ENCODE data around the gene TPM1.
"Not testable (repeated sequence)": the region's sequence is repeated elsewhere in the genome, so short reads cannot be mapped to it uniquely, and the experiment has no call there.

The TPM1 gene

DNA sequence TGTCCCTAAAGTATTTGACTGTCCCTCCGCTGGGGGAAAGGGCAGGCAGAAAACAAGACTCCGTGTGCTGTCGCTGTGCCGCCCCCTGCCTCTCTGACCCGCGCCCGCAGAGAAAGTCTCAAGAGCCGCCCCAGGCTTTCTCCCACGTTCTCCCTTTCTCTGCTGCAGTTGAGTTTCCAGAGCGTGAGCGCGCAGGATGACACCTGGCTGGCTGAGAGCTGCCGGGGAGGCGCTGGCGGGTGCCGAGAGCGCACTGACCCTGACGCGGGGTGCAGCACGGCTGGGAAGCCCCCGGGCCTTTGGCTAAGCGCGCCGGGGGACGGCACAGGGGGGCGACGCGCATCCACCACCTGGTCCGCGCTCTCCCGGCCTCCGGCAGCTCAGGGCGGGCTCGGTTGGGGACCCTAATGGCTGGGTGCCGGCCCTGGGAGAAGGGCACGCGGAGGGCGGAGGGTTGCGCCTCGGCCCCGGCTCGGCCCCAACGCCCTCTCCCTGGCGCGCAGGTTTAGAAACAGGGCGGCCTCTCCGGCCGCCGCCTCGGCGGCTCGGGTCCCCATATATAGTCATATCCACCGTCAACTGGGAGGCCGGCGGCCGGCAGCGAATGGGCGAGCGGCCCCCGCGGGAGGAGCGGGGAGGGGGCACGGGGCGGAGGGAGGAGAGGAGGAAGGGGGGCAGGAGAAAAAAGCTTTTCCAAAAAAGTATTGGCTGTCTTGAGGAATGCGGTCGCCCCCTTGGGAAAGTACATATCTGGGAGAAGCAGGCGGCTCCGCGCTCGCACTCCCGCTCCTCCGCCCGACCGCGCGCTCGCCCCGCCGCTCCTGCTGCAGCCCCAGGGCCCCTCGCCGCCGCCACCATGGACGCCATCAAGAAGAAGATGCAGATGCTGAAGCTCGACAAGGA, at the start of gene TPM1:
Gene TPM1 (plus strand): TSS at position 774 of the 903 bp plus-strand sequence. CDS start 83 bp downstream, at position 857.
- peak; percentile 93 for DNase-seq (ENCODE audit: low spot score)

GRCh38 chr15:62993066-62993465, 49.5 kb upstream of the TPM1 start:
- no peak for DNase-seq (ENCODE audit: low spot score)

GRCh38 chr15:62993632-62994031, 48.9 kb upstream of the TPM1 start:
- not testable (repeated sequence) for DNase-seq (ENCODE audit: low spot score)

DNA sequence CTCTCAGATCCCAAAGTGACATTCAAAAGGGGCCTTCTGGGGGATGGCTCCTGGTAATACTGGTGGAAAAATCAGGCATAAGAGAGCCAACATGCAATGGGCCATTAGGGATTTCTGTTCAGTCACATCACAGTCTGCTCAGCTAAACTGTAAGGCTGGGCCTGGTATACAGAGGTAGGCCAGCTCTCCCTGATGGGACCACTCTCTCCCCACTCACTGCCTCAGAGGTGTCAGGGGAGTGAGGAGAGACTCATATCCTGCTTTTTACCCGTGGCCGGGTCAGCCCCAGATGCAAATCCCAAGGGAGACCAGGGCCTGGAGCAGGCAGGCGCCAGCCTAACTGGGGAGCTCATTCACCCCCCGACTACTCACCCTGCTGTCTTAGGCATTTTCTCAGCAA, 48.1 kb upstream of the TPM1 start:
- no peak for DNase-seq (ENCODE audit: low spot score)

DNA sequence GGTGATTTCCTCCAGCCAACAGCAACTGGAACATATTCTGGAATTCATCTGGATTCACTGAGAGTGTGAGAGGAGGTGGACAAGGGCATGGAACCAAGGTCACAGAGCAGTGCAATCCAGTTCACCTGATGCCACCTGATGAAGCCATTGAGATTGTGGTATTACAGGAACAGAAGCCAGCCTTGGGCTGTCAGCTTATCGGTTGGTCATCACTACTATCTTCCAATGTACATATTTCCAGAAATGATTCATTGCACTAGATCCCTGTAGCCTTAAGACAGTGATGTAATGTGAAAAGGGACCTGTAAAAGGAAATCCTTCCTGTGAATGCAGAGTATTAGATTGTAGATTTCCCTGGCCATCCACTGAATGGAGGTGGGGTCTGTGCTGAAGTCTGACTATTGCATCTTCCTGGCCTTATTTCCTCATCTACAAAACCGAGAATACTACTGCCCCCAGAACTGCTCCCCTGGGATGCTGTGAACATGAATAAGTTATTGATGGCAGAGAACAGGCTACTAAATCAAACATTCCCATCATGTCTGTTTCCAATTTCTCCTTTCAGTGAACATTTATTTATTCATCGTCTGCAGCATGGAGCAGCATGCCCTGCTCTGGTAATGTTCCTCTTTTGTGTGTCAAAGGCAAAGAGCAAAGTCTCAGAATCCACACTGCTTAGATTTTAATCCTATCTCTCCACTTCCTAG, 47.4 kb upstream of the TPM1 start:
- DNase-seq (ENCODE audit: low spot score) = no peak

DNA sequence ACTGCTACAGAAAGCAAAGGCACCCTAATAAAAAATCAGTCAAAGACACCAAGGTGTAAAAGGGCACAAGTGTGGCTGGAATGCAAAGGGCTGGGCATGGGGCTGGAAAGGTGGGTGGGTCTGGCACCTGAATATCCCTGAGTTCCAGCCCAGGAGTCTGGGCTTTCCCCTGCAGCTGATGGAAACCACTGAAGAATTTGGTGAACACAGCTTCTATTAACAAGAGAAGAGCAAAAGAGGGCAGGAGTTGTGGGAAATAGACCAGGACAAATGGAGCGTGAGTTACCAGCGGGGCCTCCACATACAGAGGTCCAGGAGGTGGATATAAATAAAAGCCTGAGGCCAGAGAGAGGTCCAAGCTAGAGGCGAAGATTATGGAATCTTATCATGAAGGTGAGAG, 45.1 kb upstream of the TPM1 start:
- DNase-seq (ENCODE audit: low spot score) = no peak

- DNase-seq (ENCODE audit: low spot score) = no peak
Measured at GRCh38 chr15:62998262-62998890, 44.2 kb upstream of the TPM1 start.

DNA sequence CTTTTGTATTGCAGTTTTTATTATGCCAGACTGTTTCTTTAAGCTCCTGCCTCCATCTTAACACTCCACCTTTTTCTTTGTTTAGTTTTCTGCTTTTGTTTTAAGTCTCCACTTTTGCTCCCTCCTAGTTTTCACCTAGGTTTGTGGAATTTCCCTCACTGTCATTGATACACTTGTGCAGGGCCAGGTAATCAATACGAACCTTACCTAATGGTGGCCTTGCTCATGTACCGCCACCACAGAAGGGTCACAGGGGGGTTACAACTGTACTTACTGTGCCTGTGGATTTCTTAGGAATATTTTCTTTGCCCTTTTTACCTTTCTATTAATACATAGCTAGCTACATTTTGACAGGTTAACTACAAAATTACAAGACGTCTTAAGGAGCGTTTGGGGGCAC, 43.4 kb upstream of the TPM1 start:
- DNase-seq (ENCODE audit: low spot score) = no peak

GRCh38 chr15:62999923-63000561, 42.5 kb upstream of the TPM1 start:
- no peak for DNase-seq (ENCODE audit: low spot score)

DNA sequence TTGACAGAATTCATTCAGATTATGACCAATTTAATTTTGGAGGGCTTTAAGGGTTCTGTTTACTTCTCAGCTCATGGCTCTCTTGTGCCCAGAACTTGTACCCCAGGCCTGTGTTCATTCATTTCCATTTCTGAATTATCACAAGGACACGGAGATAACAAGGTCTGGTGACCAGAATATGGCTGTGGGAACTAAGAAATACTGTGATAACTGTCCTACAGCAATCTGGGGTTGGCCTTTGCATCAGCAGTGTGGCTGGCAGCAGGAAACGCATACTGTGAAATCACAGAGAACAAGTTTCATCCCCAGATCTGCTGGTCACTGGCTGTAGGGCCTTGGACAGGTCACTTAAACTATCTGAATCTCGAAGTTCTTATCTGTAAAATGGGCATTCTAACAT, 41.8 kb upstream of the TPM1 start:
- no peak for DNase-seq (ENCODE audit: low spot score)

DNA sequence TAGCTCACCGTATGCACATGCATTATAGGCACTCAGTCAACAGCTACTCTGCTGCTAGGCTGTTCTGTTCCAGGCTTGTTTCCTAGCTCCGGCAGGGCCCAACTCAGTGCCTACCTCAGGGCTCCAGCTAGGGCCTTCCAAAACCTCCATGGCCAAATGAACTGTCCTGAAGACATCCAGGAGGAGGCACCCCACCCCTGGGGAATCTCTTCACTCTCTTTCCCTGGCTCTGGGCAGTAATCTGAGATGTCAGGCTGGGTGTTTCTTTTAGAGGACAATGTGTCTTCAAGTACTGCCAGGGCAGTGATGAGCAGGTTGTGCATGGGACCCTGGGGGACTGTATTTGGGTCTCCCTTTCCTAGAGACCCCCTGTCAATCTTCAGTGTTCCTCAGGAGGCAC, 38.3 kb upstream of the TPM1 start:
- peak; percentile 52 for DNase-seq (ENCODE audit: low spot score)

- no peak for DNase-seq (ENCODE audit: low spot score)
Measured at GRCh38 chr15:63006032-63006878, 36.3 kb upstream of the TPM1 start.

- no peak for DNase-seq (ENCODE audit: low spot score)
Measured at GRCh38 chr15:63008333-63009049, 34.1 kb upstream of the TPM1 start.

DNA sequence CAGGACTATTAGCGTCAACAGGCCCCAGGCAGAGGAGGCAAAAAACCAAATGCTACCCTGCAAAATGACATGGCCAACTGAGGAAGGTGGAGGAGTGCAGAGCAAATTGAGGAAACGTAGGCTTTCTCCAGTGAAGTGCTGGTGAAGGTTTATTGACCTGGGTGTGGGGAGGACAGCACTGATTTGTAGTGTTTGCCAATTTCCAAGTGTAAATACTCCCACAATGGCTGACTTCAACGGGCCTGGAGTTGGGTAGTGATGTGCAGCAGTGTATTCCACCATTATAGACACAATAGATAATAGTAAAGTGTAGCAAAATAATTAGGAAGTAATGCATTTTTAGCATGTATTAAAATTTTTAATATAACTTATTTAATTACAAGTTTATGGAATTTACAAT, 32.2 kb upstream of the TPM1 start:
- DNase-seq (ENCODE audit: low spot score) = no peak

DNA sequence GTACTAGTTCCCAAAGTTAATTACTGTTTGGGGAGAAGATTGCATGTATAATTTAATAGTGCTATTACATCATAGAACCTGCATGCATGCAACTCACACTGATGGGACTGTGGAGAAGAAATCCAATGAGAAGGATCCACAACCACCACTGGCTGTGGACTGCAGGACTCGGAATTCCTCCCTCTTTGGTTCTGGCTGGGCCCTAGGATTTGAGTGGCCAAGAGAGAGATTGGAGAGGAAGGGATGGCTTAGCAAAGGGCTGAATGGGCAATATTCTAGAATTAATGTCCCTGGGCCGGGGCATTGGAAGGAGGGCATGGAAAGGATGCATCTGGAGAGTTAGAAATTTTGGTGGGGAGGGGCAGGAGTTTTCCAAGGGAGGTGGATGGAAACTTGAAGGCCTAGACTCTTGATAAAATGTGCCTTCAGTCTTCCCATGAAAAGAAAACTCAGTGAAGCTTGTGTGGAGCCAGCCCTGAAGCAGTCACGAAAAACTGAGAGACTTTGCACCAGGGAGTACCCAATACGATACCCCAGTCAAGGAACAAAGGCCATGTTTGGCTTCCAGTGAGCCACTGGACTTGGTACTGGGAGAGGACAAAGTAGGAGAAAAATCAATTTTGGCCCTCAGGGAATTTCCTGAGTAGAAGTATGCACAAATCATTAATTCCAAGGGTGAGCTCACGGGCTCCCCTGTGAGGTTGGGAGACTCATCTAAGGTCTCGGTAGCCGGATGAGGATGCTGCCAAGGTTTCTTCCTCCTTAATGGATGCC, 31.4 kb upstream of the TPM1 start:
- no peak for DNase-seq (ENCODE audit: low spot score)

- DNase-seq (ENCODE audit: low spot score) = no peak
Measured at GRCh38 chr15:63012444-63012843, 30.1 kb upstream of the TPM1 start.

DNA sequence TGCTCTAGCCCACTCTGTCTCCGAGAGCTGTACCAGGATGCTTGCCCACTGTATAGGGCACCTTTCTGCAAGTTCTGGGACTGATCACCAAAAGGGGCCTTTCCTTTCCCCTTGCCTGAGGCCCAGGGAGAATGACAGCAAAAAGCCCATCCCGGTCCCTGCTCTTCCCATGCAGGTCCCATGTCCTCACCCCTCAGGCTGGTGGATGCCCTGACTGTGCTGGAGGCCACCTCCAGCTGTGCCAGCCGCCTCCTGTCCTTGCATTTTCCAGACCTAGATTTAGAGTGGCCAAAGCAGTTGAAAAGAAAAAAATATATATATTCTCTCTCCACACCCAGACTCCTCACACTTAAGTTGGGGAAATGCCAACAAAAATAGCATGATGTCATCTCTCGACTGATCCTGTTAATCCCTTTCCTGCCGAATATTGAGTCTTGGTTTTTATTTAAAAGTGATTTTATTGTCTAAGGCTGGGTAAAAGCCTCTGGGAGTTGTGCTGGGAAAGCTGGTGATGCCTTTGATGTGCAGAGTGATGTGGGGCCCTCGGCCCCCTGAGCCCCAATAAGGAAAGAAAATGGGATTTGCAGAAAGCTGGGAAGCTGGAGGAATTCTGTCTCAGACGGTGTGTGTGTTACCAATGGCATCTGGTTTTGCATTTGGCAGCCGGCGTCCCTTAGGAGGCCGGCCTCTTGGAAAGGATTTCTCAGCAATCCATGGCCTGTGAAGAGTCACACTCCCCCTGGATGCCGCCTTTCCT, 29.3 kb upstream of the TPM1 start:
- no peak for DNase-seq (ENCODE audit: low spot score)

DNA sequence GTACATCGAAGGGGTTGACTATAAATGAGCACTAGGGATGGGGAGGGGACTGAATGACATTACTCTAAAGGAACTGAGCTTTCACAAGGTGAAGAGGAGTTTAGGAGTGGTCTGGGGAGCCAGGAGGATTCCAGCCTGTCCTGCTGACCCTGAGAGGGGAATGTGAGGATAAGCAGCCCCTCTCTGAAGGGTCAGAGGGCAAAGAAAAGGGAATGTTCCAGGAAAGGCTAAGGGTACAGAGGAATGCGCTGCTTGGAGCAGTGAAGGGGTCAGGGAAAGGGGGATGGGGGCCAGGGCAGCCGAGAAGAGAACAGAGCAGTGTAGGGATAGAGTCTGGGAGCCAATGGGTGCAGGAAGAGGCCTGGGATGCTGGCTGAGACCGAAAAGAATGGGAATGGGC, 28.0 kb upstream of the TPM1 start:
- DNase-seq (ENCODE audit: low spot score) = no peak

DNA sequence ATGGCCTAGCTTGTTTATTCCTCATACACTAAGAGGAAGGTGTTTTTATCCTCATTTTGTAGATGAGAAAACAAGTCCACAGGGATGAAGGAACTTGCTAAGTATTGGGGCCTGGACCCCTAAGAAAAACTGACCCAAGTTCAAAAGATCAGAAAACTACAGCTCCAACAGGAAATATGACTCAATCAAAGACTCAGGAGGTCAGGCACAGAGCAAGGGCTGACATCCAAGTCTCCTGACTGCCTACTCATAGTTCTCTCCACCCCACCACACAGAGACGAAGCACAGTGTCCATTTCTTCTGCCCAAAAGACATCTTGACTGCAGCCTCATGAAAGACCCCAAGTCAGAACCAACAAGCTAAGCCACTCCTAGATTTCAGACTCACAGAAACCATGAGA, 26.9 kb upstream of the TPM1 start:
- no peak for DNase-seq (ENCODE audit: low spot score)
